RWPE2 (cell line): Measurements from ENCODE around the gene SAP30L.

ENCODE experiments used
- ATAC-seq: fragments of 200-7000 bp; cut with Tn5 transposase; 3 replicates; pipeline ENCODE4 v1.9.1; 2021; ENCODE audit warnings: low read depth
- DNase-seq: peaks from one replicate; pipeline ENCODE4 v3.0.0-alpha.2; 2020; ENCODE audit warnings: low spot score
- H3K27ac ChIP-seq: fragments of 450-650 bp; 2 replicates; pipeline ENCODE4 v1.5.1; 2017; ENCODE audit warnings: mild to moderate bottlenecking; ENCODE audit not compliant: poor library complexity, severe bottlenecking
- H3K27me3 ChIP-seq: fragments of 250-450 bp; sonication (Bioruptor Pico); 2 replicates; pipeline ENCODE4 v1.5.1; 2021; ENCODE audit warnings: mild to moderate bottlenecking, moderate library complexity; ENCODE audit not compliant: insufficient read depth, poor library complexity, severe bottlenecking
- H3K36me3 ChIP-seq: fragments of 250-450 bp; sonication (Bioruptor Pico); 2 replicates; pipeline ENCODE4 v1.5.1; 2020; ENCODE audit warnings: low read depth, mild to moderate bottlenecking, moderate library complexity
- H3K4me1 ChIP-seq: fragments of 250-450 bp; sonication (Bioruptor Pico); 2 replicates; pipeline ENCODE4 v1.5.1; 2021; ENCODE audit warnings: mild to moderate bottlenecking, moderate library complexity; ENCODE audit not compliant: insufficient read depth, poor library complexity, severe bottlenecking
- H3K4me3 ChIP-seq: fragments of 250-450 bp; sonication (Bioruptor Pico); 2 replicates; pipeline ENCODE4 v1.5.1; 2021; ENCODE audit warnings: mild to moderate bottlenecking, moderate library complexity; ENCODE audit not compliant: severe bottlenecking
- H3K9me3 ChIP-seq: fragments of 250-450 bp; sonication (Bioruptor Pico); 2 replicates; pipeline ENCODE4 v1.5.1; 2021; ENCODE audit warnings: mild to moderate bottlenecking, moderate library complexity; ENCODE audit not compliant: severe bottlenecking
- CTCF ChIP-seq: fragments of 450-650 bp; IDR thresholded peaks from one replicate; pipeline ENCODE4 v1.5.1; 2017; ENCODE audit warnings: mild to moderate bottlenecking, moderate library complexity; ENCODE audit not compliant: poor library complexity, severe bottlenecking

SAP30L gene

GRCh38 chr5:154484393-154485095 lies 38.7 kb downstream of the SAP30L start:
- ATAC-seq (no peak; the same call in 2 of the 3 replicates), DNase-seq (no peak)
- Histone ChIP-seq H3K36me3 (no peaks in the 10 kb centered on the region), H3K4me1 (no peaks in the 10 kb centered on the region), H3K4me3 (no peak overlapping the region), H3K27ac (no peak overlapping the region), H3K9me3 (no peaks in the 10 kb centered on the region), H3K27me3 (peaks cover 100% of the 10 kb centered on the region)
- TF ChIP-seq CTCF = no peak

GRCh38 chr5:154485096-154485491 lies 39.3 kb downstream of the SAP30L start:
- no peak for DNase-seq
- no peak overlapping the region for H3K27ac ChIP-seq
- no peaks in the 10 kb centered on the region for H3K9me3 ChIP-seq

GRCh38 chr5:154485850-154486426 lies 40.1 kb downstream of the SAP30L start:
- no peak for TF ChIP-seq CTCF
- Histone ChIP-seq H3K4me1 (no peaks in the 10 kb centered on the region), H3K9me3 (no peaks in the 10 kb centered on the region), H3K27me3 (peaks cover 100% of the 10 kb centered on the region), H3K27ac (no peak overlapping the region), H3K4me3 (no peak overlapping the region), H3K36me3 (no peaks in the 10 kb centered on the region)
- no peak for DNase-seq
- ATAC-seq = no peak

More at GRCh38 chr5:154485096-154485491, 39.3 kb downstream of the SAP30L start:
- TF ChIP-seq CTCF = no peak
- Histone ChIP-seq H3K4me3 (no peak overlapping the region), H3K27me3 (peaks cover 100% of the 10 kb centered on the region), H3K36me3 (no peaks in the 10 kb centered on the region), H3K4me1 (no peaks in the 10 kb centered on the region)
- ATAC-seq = no peak

DNA sequence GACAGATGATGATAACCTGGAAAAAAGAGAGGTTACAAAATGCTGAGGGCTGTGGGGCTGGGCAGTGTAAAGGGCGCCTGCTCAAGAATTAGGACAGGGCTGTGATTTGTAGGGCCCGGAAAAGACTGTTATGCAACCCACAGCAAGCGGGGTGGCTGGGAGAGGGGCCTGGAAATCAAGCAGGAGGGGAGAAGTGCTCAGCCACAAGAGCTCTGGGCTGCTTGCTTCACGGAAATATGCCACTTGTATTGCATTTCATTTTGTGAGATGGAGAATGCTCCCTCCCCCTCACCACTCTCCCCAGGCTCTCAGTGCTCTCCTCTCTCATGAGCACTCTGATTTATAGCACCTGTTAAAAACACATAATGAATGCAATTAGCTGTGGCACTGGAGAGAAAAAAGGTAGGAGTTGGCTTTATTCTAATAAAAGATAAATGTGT lies 40.6 kb downstream of the SAP30L start:
- H3K27me3 ChIP-seq = peaks cover 96% of the 10 kb centered on the region
- H3K27ac ChIP-seq = no peak overlapping the region
- H3K4me3 ChIP-seq = no peak overlapping the region
- no peak for TF ChIP-seq CTCF
- no peaks in the 10 kb centered on the region for H3K9me3 ChIP-seq
- H3K4me1 ChIP-seq = no peaks in the 10 kb centered on the region
- DNase-seq (no peak), ATAC-seq (no peak)
- H3K36me3 ChIP-seq = no peaks in the 10 kb centered on the region

- H3K36me3 ChIP-seq = no peaks in the 10 kb centered on the region
- no peak overlapping the region for H3K4me3 ChIP-seq
- peaks cover 94% of the 10 kb centered on the region for H3K27me3 ChIP-seq
- TF ChIP-seq CTCF = no peak
- no peak for DNase-seq
- H3K4me1 ChIP-seq = no peaks in the 10 kb centered on the region
- no peak for ATAC-seq
- no peaks in the 10 kb centered on the region for H3K9me3 ChIP-seq
- H3K27ac ChIP-seq = no peak overlapping the region
These were observed 41.7 kb downstream of the SAP30L start for GRCh38 chr5:154487541-154487940.
